IMR-90 (cell line): ENCODE measurements around the gene VTN.
A peak's percentile ranks its signal among the peaks of the same experiment; 100 is the strongest.

Experiments
- BHLHE40 ChIP-seq: fragments of 150-350 bp; IDR thresholded peaks from 2 replicates; pipeline ENCODE4 v1.6.1; 2016; ENCODE audit warnings: mild to moderate bottlenecking, low read depth, low read length
- CEBPB ChIP-seq: IDR thresholded peaks from 2 replicates; pipeline ENCODE4 v1.6.1; 2012; ENCODE audit warnings: low read depth, low read length, improper control_type of control experiment
- CTCF ChIP-seq: conservative IDR thresholded peaks from 2 replicates; pipeline ENCODE4 v1.5.1; 2012; ENCODE audit warnings: mild to moderate bottlenecking, low read depth, low read length, improper control_type of control experiment
- MAFK ChIP-seq: IDR thresholded peaks from 2 replicates; pipeline ENCODE4 v1.6.1; 2012; ENCODE audit warnings: low read depth, low read length, improper control_type of control experiment
- MAZ ChIP-seq: IDR thresholded peaks from 2 replicates; pipeline ENCODE4 v1.6.1; 2012; ENCODE audit warnings: low read depth, mild to moderate bottlenecking, low read length, improper control_type of control experiment, moderate library complexity, borderline replicate concordance
- MXI1 ChIP-seq: IDR thresholded peaks from 2 replicates; pipeline ENCODE4 v1.6.1; 2012; ENCODE audit warnings: low read depth, mild to moderate bottlenecking, low read length, moderate library complexity, borderline replicate concordance
- POLR2A ChIP-seq: IDR thresholded peaks from 2 replicates; pipeline ENCODE4 v1.6.1; 2012; ENCODE audit warnings: mild to moderate bottlenecking, low read depth, low read length
- RAD21 ChIP-seq: IDR thresholded peaks from 2 replicates; pipeline ENCODE4 v1.6.1; 2012; ENCODE audit warnings: low read length, improper control_type of control experiment
- RCOR1 ChIP-seq: IDR thresholded peaks from 2 replicates; pipeline ENCODE4 v1.6.1; 2012; ENCODE audit warnings: mild to moderate bottlenecking, low read length, improper control_type of control experiment; ENCODE audit not compliant: insufficient replicate concordance
- RFX5 ChIP-seq: IDR thresholded peaks from 2 replicates; pipeline ENCODE4 v1.8.0; 2012; ENCODE audit warnings: low read depth, mild to moderate bottlenecking, low read length, moderate library complexity
- SMC3 ChIP-seq: fragments of 150-350 bp; IDR thresholded peaks from 2 replicates; pipeline ENCODE4 v1.6.1; 2016; ENCODE audit warnings: low read depth, mild to moderate bottlenecking, antibody characterized with exemption, low read length, moderate library complexity
- USF2 ChIP-seq: fragments of 150-350 bp; IDR thresholded peaks from 2 replicates; pipeline ENCODE4 v1.6.1; 2017; ENCODE audit warnings: mild to moderate bottlenecking, antibody characterized with exemption, low read length, low read depth
- TF ChIP-seq, protein P1 (sequence below): fragments of 150-350 bp; IDR thresholded peaks from 2 replicates; pipeline ENCODE4 v1.6.1; 2016; ENCODE audit warnings: low read depth, mild to moderate bottlenecking, low read length, moderate library complexity, borderline replicate concordance

DNA sequence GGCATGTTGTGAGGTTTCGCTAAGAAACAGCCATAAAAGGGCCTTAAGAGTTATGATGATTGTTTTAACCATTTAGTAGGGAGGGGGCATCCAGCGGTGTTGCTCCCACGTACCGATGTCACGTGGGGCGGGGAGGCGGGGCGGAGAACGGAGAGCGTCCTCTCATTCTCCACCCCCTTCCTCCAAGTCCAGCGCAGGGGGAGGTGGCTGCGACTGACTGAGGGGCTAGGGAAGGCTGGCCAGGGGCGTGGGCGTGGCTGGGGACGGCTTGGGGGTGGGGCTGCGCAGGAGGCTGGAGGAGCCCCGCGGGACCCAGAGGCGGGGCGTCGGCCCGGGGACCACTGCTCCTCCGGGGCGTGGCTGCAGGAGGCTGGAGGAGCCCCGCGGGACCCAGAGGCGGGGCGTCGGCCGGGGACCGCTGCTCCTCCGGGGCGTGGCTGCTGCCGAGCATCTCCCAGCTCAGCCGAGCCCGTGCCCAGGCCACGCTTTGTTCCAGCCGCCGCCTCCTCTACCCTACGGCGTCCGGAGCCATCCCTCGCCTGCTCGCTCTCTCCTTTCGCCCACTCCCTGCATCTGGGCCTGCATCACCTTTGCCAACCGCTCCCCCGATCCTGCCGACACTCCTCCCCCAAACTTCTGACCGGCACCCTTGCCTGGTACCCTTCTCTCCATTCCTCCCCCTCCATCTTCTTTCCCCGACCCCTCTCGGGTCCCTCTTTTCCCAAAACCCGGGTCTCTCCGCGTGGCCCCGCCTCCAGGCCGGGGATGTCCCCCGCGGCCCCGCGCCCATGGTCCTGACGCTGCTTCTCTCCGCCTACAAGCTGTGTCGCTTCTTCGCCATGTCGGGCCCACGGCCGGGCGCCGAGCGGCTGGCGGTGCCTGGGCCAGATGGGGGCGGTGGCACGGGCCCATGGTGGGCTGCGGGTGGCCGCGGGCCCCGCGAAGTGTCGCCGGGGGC lies 1.4 kb upstream of the VTN start, which contains the start of gene SARM1:
- TF ChIP-seq CTCF (no peak), POLR2A (no peak), BHLHE40 (peak; percentile 26; the same call in 1 of the 2 replicates), MXI1 (no peak), RCOR1 (no peak), RAD21 (no peak), SMC3 (no peak), MAFK (no peak), RFX5 (no peak), MAZ (peak; percentile 91; the same call in 1 of the 2 replicates), USF2 (peak; percentile 96), CEBPB (no peak)
- TF ChIP-seq, protein P1, sequence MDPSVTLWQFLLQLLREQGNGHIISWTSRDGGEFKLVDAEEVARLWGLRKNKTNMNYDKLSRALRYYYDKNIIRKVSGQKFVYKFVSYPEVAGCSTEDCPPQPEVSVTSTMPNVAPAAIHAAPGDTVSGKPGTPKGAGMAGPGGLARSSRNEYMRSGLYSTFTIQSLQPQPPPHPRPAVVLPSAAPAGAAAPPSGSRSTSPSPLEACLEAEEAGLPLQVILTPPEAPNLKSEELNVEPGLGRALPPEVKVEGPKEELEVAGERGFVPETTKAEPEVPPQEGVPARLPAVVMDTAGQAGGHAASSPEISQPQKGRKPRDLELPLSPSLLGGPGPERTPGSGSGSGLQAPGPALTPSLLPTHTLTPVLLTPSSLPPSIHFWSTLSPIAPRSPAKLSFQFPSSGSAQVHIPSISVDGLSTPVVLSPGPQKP = no peak
